A549 (cell line): ENCODE data around the gene VEZT. TPM values are rescaled to one million over a fixed set of nuclear protein-coding genes. Genes with fewer than 3 reads are reported as not detected.
A peak's percentile ranks its signal among the peaks of the same experiment; 100 is the strongest.

Experiments used
- ATAC-seq, 2 experiments: fragments of 200-7000 bp in 1 of 2; fragments of >200 bp in 1 of 2; cut with Nextera tagmentation in 1 of 2; cut with Tn5 transposase in 1 of 2; 3 replicates each; pipeline versions ENCODE4 v1.8.0 to v1.9.1; 2018 to 2020; ENCODE audit warnings: mild to moderate bottlenecking in 1 of 2, moderate library complexity in 1 of 2
- CTCF ChIA-PET: fragments of 300-600 bp; sonication (Branson Sonifier 250); formaldehyde crosslinking; extraction: SDS; loops from one replicate; lab custom pipeline; 2021; ENCODE audit warnings: antibody characterized with exemption, inconsistent platforms; lab: Yijun Ruan, JAX
- POLR2A ChIA-PET: fragments of 350-600 bp; formaldehyde crosslinking; extraction: SDS; loops from one replicate; lab custom pipeline; 2021; ENCODE audit warnings: antibody characterized with exemption, inconsistent platforms; lab: Yijun Ruan, JAX
- DNase-seq, 2 experiments: peaks; one replicate each; pipeline versions ENCODE4 v3.0.0 to v3.0.0-alpha.2; 2011 to 2016; ENCODE audit warnings: low read depth in 1 of 2, low spot score in 1 of 2
- FAIRE-seq: peaks from 2 replicates; lab custom pipeline; 2011; peaks lifted over from hg19 to GRCh38; lab: Jason Lieb, UNC
- H3K27ac ChIP-seq, 2 experiments: fragments of >200 bp; sonication (Bioruptor Twin); formaldehyde crosslinking; 3 replicates each; pipeline ENCODE4 v1.5.1; 2016 to 2017
- H3K4me1 ChIP-seq: fragments of >200 bp; sonication (Bioruptor Twin); formaldehyde crosslinking; 3 replicates; pipeline ENCODE4 v1.6.1; 2016
- H3K4me2 ChIP-seq: fragments of >200 bp; sonication (Bioruptor Twin); formaldehyde crosslinking; 3 replicates; pipeline ENCODE4 v1.6.1; 2016
- H3K4me3 ChIP-seq: fragments of >200 bp; sonication (Bioruptor Twin); formaldehyde crosslinking; 3 replicates; pipeline ENCODE4 v1.5.1; 2016
- H3K9me3 ChIP-seq: fragments of >200 bp; sonication (Bioruptor Twin); formaldehyde crosslinking; 3 replicates; pipeline ENCODE4 v1.6.1; 2016
- CBX8 ChIP-seq: fragments of 200-600 bp; sonication (generic); IDR thresholded peaks from 2 replicates; pipeline ENCODE4 v1.6.1; 2016
- CHD2 ChIP-seq: fragments of 150-350 bp; IDR thresholded peaks from 2 replicates; pipeline ENCODE4 v1.6.1; 2014; ENCODE audit warnings: low read length; ENCODE audit not compliant: partially characterized antibody
- CHD4 ChIP-seq: fragments of 200-600 bp; sonication (generic); IDR thresholded peaks from 2 replicates; pipeline ENCODE4 v1.6.1; 2016; ENCODE audit warnings: antibody characterized with exemption, mild to moderate bottlenecking, borderline replicate concordance
- ELK1 ChIP-seq: fragments of 150-350 bp; IDR thresholded peaks from 2 replicates; pipeline ENCODE4 v1.6.1; 2014; ENCODE audit warnings: low read depth, mild to moderate bottlenecking, low read length
- ESRRA ChIP-seq: fragments of 150-350 bp; IDR thresholded peaks from 2 replicates; pipeline ENCODE4 v1.6.1; 2014; ENCODE audit warnings: mild to moderate bottlenecking, low read length, borderline replicate concordance
- FOSB ChIP-seq: fragments of 250-450 bp; sonication (Bioruptor Pico); IDR thresholded peaks from 2 replicates; pipeline ENCODE4 v1.5.0; 2020; ENCODE audit warnings: mild to moderate bottlenecking, moderate library complexity
- FOSL2 ChIP-seq, 2 experiments: fragments of 450-650 bp in 1 of 2; fragments of >200 bp in 1 of 2; sonication (Bioruptor Twin) in 1 of 2; formaldehyde crosslinking; IDR thresholded peaks; 2 replicates each; pipeline versions ENCODE4 v1.5.0 to v1.6.1; 2016 to 2020; ENCODE audit warnings: mild to moderate bottlenecking in 1 of 2, moderate library complexity in 1 of 2
- FOXS1 ChIP-seq: fragments of 250-450 bp; sonication (Bioruptor Pico); IDR thresholded peaks from 2 replicates; pipeline ENCODE4 v1.5.0; 2020; ENCODE audit warnings: mild to moderate bottlenecking, moderate library complexity
- HDAC2 ChIP-seq: fragments of 200-600 bp; sonication (generic); IDR thresholded peaks from 2 replicates; pipeline ENCODE4 v1.6.1; 2016
- HES2 ChIP-seq: fragments of >200 bp; sonication (Bioruptor Twin); formaldehyde crosslinking; IDR thresholded peaks from 2 replicates; pipeline ENCODE4 v1.6.1; 2016
- HEYL ChIP-seq: fragments of 250-450 bp; sonication (Bioruptor Pico); IDR thresholded peaks from 2 replicates; pipeline ENCODE4 v1.8.0; 2021; ENCODE audit warnings: mild to moderate bottlenecking, moderate library complexity
- HOXA7 ChIP-seq: fragments of 250-450 bp; sonication (Bioruptor Pico); IDR thresholded peaks from 2 replicates; pipeline ENCODE4 v1.5.0; 2020; ENCODE audit warnings: mild to moderate bottlenecking, moderate library complexity
- JUNB ChIP-seq: fragments of >200 bp; sonication (Bioruptor Twin); formaldehyde crosslinking; IDR thresholded peaks from 2 replicates; pipeline ENCODE4 v1.6.1; 2016
- KDM1A ChIP-seq: fragments of 200-600 bp; sonication (generic); IDR thresholded peaks from 2 replicates; pipeline ENCODE4 v1.6.1; 2016; ENCODE audit warnings: low read depth, mild to moderate bottlenecking
- KDM5A ChIP-seq: fragments of 200-600 bp; sonication (generic); IDR thresholded peaks from 2 replicates; pipeline ENCODE4 v1.6.1; 2016; ENCODE audit warnings: antibody characterized with exemption, mild to moderate bottlenecking
- MAFK ChIP-seq: fragments of 450-650 bp; IDR thresholded peaks from 2 replicates; pipeline ENCODE4 v1.6.1; 2014; ENCODE audit not compliant: partially characterized antibody
- MYC ChIP-seq: IDR thresholded peaks from 2 replicates; pipeline ENCODE4 v1.6.1; 2012; ENCODE audit warnings: mild to moderate bottlenecking, inconsistent platforms, low read length, improper control_type of control experiment, borderline replicate concordance
- NFE2L2 ChIP-seq: fragments of 150-350 bp; conservative IDR thresholded peaks from 2 replicates; pipeline ENCODE4 v1.6.1; 2014; ENCODE audit warnings: low read length
- NR3C1 ChIP-seq: fragments of >200 bp; sonication (Bioruptor Twin); formaldehyde crosslinking; IDR thresholded peaks from 3 replicates; pipeline ENCODE4 v1.6.1; 2017
- RAD21 ChIP-seq, 2 experiments: fragments of >200 bp in 1 of 2; sonication (Bioruptor Twin) in 1 of 2; formaldehyde crosslinking in 1 of 2; IDR thresholded peaks in 1 of 2; conservative IDR thresholded peaks in 1 of 2; 2 replicates in 1 of 2; 3 replicates in 1 of 2; pipeline ENCODE4 v1.6.1; 2012 to 2018; ENCODE audit warnings: inconsistent platforms in 1 of 2
- RARB ChIP-seq: fragments of 250-450 bp; sonication (Bioruptor Pico); IDR thresholded peaks from 2 replicates; pipeline ENCODE4 v1.8.0; 2021; ENCODE audit warnings: mild to moderate bottlenecking, moderate library complexity
- RCOR1 ChIP-seq: fragments of 150-350 bp; IDR thresholded peaks from 2 replicates; pipeline ENCODE4 v1.6.1; 2014; ENCODE audit warnings: antibody characterized with exemption, low read length, low read depth
- RFX5 ChIP-seq: fragments of 450-650 bp; IDR thresholded peaks from 2 replicates; pipeline ENCODE4 v1.7.1; 2014; ENCODE audit warnings: antibody characterized with exemption, mild to moderate bottlenecking, moderate library complexity
- RNF2 ChIP-seq: fragments of 200-600 bp; sonication (generic); IDR thresholded peaks from 2 replicates; pipeline ENCODE4 v1.6.1; 2016; ENCODE audit warnings: low read depth, mild to moderate bottlenecking, antibody characterized with exemption, moderate library complexity, borderline replicate concordance
- TFCP2L1 ChIP-seq: fragments of 250-450 bp; sonication (Bioruptor Pico); IDR thresholded peaks from 2 replicates; pipeline ENCODE4 v1.5.0; 2021; ENCODE audit warnings: mild to moderate bottlenecking
- ZC3H11A ChIP-seq: fragments of 450-650 bp; IDR thresholded peaks from 2 replicates; pipeline ENCODE4 v1.6.1; 2014; ENCODE audit warnings: antibody characterized with exemption, mild to moderate bottlenecking
- ZFP36 ChIP-seq: fragments of 450-650 bp; IDR thresholded peaks from 2 replicates; pipeline ENCODE4 v1.6.1; 2014; ENCODE audit warnings: borderline replicate concordance; ENCODE audit not compliant: partially characterized antibody
- ZNF302 ChIP-seq: fragments of 250-450 bp; sonication (Bioruptor Pico); IDR thresholded peaks from 2 replicates; pipeline ENCODE4 v1.9.0; 2021; ENCODE audit warnings: inconsistent platforms, mild to moderate bottlenecking, moderate library complexity
- WGBS: methylation state at CpG from one replicate; pipeline ENCODE4 v1.1.6; 2017; ENCODE audit errors: missing lambda C conversion rate; 5-methylcytosine and 5-hydroxymethylcytosine counted together
- polyA plus RNA-seq, 4 experiments: library from polyadenylated mRNA; depleted of rRNA in 3 of 4; stranded (reverse); fragments of >200 nt; fragmentation: RNase III in 1 of 4; extraction: RNeasy Plus Mini Kit Qiagen cat#74134 plus additional on column Dnase treatment in 1 of 4; gene quantifications; 2 replicates in 3 of 4; 3 replicates in 1 of 4; pipeline ENCODE4 v1.2.3, GENCODE V29; 2011 to 2017
- TF ChIP-seq, protein P1 (sequence below): fragments of 450-650 bp; IDR thresholded peaks from 2 replicates; pipeline ENCODE4 v1.6.1; 2014; ENCODE audit warnings: antibody characterized with exemption
- TF ChIP-seq, protein P2 (sequence below): fragments of >200 bp; sonication (Bioruptor Twin); formaldehyde crosslinking; IDR thresholded peaks from 3 replicates; pipeline ENCODE4 v1.5.1; 2016
- TF ChIP-seq, protein P3 (sequence below): IDR thresholded peaks from 2 replicates; pipeline ENCODE4 v1.6.1; 2012

The VEZT gene
- polyA plus RNA-seq, 2 of the 4 experiments (the other 2 are of a cell fraction) = 87.1 to 259 TPM

GRCh38 chr12:95168746-95169145, 48.9 kb upstream of the VEZT start:
- no peak for ATAC-seq
- 10% methylated on average over 2 of the region's 2 CpGs for WGBS
- peak overlapping the region; percentile 80 to 92 for H3K27ac ChIP-seq

DNA sequence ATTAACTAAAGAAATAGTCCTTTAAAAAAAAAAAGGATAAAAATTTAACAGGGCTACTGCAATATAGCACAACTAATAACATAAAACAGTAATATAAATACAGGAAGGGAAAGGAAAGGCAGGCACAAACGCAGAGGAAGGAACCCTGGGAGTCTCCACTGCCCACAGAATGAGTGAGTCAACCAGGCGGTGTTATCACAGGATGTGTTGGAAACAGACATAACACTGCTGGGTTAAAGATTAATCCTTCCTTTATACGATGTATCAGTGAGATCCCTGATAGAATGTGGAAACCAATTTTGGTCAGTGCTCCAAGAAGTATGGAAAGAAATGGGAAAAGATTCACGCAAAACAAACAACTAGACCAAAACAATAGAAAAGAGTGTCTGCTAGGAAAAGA, 48.2 kb upstream of the VEZT start:
- POLR2A ChIA-PET = no interaction called here
- Histone ChIP-seq H3K27ac (peak overlapping the region; percentile 80 to 92), H3K9me3 (no peaks in the 10 kb centered on the region), H3K4me2 (peak overlapping the region; percentile 63), H3K4me3 (no peak overlapping the region), H3K4me1 (peaks cover 73% of the 10 kb centered on the region)
- FAIRE-seq = peak; percentile 96
- peak; percentile 89 to 94 for DNase-seq
- under 1% methylated on average over 4 of the region's 4 CpGs for WGBS
- peak; percentile 90 to 96 for ATAC-seq
- CTCF ChIA-PET = interaction anchor here (2.1 kb wide), 1 partner anchor 48 kb away, joined by 8 read pairs; the partner anchor contains the start of gene VEZT
- TF ChIP-seq ZFP36 = no peak
- no peak for TF ChIP-seq ESRRA
- no peak for TF ChIP-seq CHD2
- TF ChIP-seq RARB (CRISPR knock-in tag) = no peak
- no peak for TF ChIP-seq ZNF302 (CRISPR knock-in tag)
- TF ChIP-seq HEYL = no peak
- no peak for TF ChIP-seq NR3C1
- no peak for TF ChIP-seq HOXA7 (CRISPR knock-in tag)
- no peak for TF ChIP-seq MYC
- TF ChIP-seq HES2 = no peak
- TF ChIP-seq KDM1A = no peak
- TF ChIP-seq HDAC2 = no peak
- no peak for TF ChIP-seq ELK1
- no peak for TF ChIP-seq RCOR1
- no peak for TF ChIP-seq FOXS1 (CRISPR knock-in tag)
- TF ChIP-seq RAD21 (conservative IDR thresholded peaks at IDR 0.05 in 1 of 2, IDR thresholded peaks at IDR 0.05 in 1 of 2) = peak in 1 of 2 experiments; percentile 9; a peak in 1 of 5 replicates
- peak; percentile 68; the same call in 1 of the 2 replicates for TF ChIP-seq FOSL2 (IDR thresholded peaks at IDR 0.05)
- peak; percentile 85 for TF ChIP-seq FOSL2 (CRISPR knock-in tag; IDR thresholded peaks at IDR 0.05)
- TF ChIP-seq JUNB = peak; percentile 52; the same call in 1 of the 2 replicates
- TF ChIP-seq ZC3H11A = no peak
- no peak for TF ChIP-seq CBX8
- no peak for TF ChIP-seq TFCP2L1 (CRISPR knock-in tag)
- no peak for TF ChIP-seq MAFK
- TF ChIP-seq, protein P1, sequence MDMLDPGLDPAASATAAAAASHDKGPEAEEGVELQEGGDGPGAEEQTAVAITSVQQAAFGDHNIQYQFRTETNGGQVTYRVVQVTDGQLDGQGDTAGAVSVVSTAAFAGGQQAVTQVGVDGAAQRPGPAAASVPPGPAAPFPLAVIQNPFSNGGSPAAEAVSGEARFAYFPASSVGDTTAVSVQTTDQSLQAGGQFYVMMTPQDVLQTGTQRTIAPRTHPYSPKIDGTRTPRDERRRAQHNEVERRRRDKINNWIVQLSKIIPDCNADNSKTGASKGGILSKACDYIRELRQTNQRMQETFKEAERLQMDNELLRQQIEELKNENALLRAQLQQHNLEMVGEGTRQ = no peak
- TF ChIP-seq, protein P2, sequence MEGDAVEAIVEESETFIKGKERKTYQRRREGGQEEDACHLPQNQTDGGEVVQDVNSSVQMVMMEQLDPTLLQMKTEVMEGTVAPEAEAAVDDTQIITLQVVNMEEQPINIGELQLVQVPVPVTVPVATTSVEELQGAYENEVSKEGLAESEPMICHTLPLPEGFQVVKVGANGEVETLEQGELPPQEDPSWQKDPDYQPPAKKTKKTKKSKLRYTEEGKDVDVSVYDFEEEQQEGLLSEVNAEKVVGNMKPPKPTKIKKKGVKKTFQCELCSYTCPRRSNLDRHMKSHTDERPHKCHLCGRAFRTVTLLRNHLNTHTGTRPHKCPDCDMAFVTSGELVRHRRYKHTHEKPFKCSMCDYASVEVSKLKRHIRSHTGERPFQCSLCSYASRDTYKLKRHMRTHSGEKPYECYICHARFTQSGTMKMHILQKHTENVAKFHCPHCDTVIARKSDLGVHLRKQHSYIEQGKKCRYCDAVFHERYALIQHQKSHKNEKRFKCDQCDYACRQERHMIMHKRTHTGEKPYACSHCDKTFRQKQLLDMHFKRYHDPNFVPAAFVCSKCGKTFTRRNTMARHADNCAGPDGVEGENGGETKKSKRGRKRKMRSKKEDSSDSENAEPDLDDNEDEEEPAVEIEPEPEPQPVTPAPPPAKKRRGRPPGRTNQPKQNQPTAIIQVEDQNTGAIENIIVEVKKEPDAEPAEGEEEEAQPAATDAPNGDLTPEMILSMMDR = no peak
- no peak for TF ChIP-seq RFX5
- TF ChIP-seq NFE2L2 = no peak

More at GRCh38 chr12:95168746-95169145, 48.9 kb upstream of the VEZT start:
- Histone ChIP-seq H3K9me3 (no peaks in the 10 kb centered on the region), H3K4me1 (peaks cover 73% of the 10 kb centered on the region), H3K4me2 (peak overlapping the region; percentile 63), H3K4me3 (no peak overlapping the region)
- TF ChIP-seq ZNF302 (CRISPR knock-in tag) (no peak), CHD4 (no peak), KDM5A (no peak), FOSB (CRISPR knock-in tag) (no peak), RNF2 (no peak)
- TF ChIP-seq, protein P3, sequence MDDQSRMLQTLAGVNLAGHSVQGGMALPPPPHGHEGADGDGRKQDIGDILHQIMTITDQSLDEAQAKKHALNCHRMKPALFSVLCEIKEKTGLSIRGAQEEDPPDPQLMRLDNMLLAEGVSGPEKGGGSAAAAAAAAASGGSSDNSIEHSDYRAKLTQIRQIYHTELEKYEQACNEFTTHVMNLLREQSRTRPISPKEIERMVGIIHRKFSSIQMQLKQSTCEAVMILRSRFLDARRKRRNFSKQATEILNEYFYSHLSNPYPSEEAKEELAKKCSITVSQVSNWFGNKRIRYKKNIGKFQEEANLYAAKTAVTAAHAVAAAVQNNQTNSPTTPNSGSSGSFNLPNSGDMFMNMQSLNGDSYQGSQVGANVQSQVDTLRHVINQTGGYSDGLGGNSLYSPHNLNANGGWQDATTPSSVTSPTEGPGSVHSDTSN = no peak
- TF ChIP-seq, protein P2 = no peak
- POLR2A ChIA-PET = interaction anchor here (0.6 to 1.0 kb wide), 2 partner anchors 21 to 35 kb away, joined by 3 read pairs; no protein-coding TSS in a partner anchor
- CTCF ChIA-PET = interaction anchor here (0.6 to 0.9 kb wide), 3 partner anchors 16 to 72 kb away, joined by 3 to 5 read pairs (median 4); no protein-coding TSS in a partner anchor
- FAIRE-seq (no peak), DNase-seq (no peak)
